ENCODE data around the gene BMP2K. TPM values are rescaled to one million over a fixed set of nuclear protein-coding genes. Genes with fewer than 3 reads are reported as not detected.

BMP2K gene
- total and polyA plus RNA-seq, 2 of the 8 experiments (the other 6 are each of a cell fraction or from before 2014, with no cell fraction given) = 15.6 to 24.1 TPM

GRCh38 chr4:78767350-78767749 is 8.8 kb upstream of the BMP2K start (continued):
- TF ChIP-seq NRF1 (IDR thresholded peaks at IDR 0.05; ENCODE audit: low read depth, low read length) (no peak), NANOG (IDR thresholded peaks at IDR 0.05; ENCODE audit: insufficient read depth, low read depth, low read length, poor library complexity, severe bottlenecking) (no peak), RBBP5 (IDR thresholded peaks at IDR 0.05; ENCODE audit: borderline replicate concordance, low read depth, low read length) (no peak), MAX (IDR thresholded peaks at IDR 0.05) (no peak), POU5F1 (IDR thresholded peaks at IDR 0.05; ENCODE audit: low read depth, low read length) (no peak)
